ENCODE measurements around the gene ONECUT1.

ONECUT1 gene

DNA sequence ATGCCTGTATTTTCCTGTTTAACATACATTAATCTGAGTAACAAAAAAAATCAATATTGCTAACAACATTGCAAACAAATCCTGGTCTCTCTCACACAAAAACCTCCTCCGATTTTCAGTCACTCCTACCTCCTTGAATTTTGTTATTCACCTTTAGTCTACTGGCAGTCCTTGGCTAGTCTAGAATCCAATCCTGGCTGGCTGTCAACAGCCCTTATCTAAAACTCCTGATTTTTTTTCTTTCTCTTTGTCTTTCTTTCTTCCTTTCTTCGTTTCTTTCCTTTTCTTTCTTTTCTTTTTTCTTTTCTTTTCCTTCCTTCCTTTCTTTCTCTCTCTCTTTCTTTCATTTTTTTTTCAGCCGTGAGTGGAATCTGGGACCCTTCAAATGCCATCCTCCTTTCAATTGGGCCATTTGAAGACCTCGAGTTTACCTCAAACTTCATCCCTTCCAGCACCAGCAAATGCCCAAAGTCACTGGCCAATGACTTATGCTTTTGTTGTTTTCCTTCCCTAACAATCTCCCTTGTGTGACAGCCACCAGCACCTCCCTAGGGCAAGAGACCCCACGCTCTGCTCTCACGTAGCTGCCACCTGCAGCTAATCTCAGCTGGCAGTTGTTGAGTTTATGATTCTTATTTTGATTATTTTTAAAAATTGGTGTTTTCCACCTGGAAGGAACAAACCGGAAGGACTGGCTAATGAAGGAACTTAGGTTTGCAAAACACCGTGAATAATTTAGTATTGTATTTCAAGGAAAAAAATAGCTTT is 6.8 kb upstream of the ONECUT1 start:
- no peak for DNase-seq

DNA sequence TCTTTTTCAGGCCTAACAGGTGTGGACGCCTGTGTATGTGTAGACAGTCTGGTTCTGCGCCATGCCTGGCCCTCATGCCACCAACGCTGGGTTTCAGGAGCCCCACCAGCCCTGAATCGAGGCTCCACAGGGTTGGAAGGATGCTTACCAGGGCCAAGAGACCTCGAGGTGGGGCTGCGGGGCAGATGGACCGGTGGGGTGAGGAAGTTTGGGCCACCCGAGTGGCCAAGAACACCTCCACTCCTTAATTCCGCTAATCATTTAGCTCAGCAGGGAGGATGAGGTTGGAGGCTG is 6.0 kb upstream of the ONECUT1 start:
- DNase-seq, result no peak

DNA sequence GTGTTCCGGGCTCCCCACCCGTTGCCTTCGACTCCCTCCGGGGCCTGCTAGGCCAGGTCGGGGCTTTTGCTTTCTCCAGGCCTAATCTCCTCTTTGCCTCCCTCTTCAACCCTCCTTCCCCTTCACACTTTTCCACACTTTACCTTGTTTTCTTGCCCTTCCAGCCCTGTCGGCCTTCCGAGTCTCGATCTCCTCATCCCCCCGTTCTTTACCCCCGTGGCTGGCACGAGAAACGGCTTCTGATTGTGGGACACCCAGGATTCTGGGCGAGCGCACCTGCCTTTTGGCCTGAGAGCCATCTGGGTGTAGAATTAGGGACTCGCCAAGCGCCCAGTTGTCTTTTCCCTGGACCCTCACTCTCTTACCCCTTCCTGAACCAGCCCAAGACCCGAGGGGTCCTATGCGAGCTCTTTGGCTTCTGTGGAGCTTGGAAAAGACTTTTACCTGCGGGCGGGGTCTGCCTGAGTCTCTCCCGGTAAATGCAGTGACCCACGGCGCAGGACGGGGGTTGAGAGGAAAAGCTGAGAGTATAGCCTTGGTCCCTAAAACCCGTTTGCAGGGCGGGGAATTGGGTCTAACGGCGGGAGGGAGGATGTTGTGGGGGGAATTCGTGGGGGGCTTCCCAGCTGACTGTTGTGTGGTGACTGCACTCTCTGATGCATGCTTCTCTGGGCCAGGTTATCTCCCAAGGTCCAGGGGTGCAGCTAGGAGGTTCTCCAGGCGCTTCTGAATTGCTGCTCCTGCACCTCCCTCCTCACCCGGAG is 5.5 kb upstream of the ONECUT1 start:
- no peak for DNase-seq

DNA sequence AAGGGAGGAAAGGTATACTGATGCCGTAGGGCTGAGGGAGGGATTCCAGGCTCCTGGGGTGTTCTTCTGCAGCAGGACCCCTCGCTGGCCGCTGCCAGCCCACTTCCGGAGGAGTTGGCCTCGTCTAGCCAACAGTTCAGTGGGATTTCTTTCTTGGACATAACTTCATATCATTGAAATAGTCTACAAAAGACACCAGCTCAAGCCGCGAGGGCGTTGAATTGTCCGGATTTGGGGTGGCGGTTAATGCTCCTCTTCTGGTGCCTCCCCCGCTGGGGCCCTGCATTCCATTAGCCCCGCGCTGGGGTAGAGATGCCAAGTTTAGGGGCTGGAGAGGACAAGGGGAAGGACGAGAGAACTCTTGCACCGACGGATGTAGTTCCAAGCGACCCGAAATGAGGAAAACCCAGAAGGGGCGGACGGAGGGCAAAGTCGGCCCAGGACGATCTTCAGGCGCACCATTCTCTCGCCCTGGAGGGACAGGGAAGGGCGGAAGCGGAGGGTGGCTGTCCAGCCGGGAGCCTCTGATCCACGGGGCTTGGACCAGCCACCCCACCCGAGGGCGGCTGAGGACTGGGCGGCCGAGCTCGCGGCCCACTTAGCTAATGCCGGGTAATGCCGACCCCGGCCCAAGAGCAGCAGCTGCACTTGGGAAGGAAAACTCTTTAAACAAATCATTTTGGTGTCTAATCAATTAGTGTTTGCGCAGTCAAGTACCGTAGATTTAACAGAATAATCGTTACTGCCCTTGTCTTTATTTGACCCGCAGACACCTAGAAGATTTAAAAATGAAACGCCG is 4.7 kb upstream of the ONECUT1 start:
- DNase-seq, result no peak

DNA sequence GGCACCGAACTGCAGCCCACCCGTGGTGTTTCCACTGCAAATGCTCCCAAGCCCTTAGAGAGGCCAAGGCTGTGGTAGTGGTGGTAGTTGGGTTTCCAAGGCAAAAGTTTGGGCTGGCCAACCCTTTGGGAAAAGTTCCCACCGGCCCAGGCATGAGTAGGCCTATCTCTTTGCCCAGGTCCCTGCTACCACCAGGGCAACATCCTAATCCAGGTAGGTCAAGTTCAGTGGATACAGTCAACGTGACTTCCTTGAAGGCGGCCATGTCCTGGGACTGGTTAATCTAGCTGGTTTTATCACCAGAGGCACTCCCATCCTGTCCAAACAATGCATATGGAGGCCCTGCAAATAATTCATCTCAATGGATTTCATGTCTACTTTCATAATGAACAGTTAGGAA is 1.6 kb upstream of the ONECUT1 start:
- DNase-seq, result no peak

DNA sequence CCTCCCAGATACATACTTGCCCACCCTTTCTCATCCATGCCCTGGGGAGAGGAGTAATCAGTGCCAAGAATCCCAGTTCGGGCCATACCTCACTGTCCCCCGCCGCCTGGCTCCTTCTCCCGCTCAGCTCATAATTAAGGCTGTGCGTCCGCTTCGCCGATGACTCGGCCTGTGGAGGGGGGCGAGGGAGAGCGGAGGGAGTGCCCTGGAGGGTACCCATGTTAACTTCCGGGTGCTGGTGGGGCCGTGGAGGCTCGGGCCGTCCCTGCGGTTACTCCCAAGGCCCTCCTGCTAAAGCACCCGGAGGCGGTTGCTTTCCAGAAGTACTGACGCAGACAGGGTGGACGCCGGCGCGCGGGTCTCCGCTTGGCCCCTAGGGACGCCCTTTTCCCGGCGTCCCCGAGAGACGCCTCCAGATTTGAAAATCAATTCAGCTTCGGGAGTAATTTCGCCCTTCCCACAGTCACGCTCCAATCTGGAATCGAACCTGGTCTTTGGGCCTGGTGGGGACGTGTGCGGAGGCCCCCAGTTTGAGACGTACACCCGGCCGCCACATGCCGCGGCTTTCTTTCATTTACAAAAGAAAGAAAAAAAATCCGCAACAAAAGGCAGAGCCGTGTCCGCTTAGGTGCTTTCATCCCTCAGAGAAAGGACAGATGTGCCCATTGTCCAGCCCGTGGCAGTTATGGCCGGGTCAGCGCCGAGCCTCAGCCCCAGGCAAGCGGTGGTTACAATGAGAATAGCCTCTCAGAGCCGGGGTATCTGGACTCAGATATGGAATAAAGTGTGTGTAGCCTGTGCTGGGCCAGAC is 1.0 kb upstream of the ONECUT1 start:
- no peak for DNase-seq

DNA sequence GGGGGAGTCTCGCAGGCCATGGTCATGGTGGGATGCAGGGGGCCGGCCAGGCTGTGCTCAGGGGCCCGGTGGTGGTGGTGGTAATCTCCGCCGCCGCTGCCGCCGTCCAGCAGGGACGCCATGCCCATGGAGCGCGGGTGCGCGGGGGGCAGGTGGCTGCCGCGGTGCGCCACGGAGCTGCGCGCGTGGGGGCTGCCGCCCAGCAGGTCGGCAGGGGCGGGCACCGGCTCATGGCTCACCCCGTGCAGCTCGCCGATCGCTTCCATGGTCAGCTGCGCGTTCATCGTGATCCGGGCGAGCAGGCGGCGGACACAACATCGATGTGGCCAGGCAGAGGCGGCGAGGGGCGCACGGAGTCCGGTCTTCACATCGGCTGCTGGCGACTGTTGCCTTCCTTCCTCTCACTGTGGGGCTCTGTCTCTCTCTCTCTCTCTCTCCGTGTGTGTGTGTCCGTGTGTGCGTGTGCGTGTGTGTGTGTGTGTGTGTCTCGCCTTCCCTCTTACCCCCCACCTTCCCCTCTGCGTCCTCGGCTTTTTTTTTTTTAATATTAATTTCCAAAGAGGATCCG is 451 bp downstream of the ONECUT1 start:
- no peak for DNase-seq

DNA sequence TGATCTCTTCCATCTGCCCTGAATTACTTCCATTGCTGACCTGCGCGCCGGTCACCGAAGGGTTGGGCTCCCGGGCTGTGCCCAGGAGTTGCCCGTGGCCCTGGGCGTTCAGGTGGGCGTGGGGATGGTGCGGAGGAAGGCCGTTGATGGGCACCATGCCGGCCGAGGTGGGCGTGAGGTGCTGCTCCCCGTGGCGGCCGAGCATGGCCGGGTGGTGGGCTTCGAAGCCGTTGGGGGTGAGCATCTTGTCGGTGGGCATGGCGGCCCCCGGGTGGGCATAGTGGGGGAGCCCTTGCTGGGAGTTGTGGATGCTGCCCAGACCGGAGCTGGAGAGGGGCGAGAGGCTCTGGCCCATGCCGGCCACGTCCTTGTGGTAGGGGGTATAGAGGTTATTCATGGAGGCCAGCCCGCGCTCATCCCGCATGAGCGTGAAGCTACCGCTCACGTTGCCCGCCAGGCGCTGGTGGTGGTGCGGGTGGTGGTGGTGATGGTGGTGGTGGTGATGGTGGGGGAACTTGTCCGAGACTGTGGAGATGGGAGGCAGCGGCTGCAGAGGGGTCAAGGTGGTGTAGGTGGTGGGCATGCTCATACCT is 1.0 kb downstream of the ONECUT1 start:
- no peak for DNase-seq

DNA sequence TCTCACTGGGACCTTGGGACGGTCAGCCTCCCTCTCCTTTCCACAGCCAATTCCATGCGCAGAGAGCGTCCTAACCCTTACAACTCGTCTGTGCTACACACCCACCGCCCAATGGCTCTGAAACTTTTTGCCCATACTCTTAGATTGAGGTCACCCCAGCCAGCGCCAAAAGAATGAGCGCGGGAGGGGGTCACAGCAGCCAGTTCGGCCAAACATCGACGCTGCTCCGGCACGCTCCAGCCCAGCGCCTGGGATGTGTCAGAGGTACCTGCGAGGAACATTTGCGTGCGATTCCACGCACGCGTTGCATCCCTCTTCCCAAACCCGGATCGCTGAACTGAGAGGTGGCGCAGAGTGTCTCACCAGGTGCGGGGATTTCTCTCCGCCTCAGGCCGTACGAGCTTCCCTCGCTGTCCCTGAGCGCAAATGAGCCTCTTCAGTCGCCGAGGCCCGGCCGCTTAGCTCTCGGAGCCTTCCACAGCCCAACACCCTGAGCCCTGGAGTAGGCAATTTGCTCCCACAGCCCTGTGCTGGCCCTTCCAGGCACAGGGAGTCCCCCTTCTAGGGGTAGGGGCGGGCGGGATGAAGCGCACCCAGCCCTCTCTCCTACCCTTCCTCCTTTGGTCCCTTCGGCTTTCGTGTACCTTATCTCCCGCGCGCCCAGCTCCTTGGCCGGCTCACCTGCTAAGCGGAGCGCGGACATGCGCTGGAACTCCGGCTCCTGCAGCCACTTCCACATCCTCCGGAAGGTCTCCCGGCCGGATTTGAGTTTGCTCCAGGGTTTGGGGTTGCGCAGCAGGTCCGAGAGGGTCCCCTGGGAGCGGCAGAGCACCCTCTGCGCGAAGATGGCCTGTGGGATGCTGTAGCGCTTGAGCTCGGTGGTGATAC is 1.8 kb downstream of the ONECUT1 start:
- DNase-seq, result no peak

DNA sequence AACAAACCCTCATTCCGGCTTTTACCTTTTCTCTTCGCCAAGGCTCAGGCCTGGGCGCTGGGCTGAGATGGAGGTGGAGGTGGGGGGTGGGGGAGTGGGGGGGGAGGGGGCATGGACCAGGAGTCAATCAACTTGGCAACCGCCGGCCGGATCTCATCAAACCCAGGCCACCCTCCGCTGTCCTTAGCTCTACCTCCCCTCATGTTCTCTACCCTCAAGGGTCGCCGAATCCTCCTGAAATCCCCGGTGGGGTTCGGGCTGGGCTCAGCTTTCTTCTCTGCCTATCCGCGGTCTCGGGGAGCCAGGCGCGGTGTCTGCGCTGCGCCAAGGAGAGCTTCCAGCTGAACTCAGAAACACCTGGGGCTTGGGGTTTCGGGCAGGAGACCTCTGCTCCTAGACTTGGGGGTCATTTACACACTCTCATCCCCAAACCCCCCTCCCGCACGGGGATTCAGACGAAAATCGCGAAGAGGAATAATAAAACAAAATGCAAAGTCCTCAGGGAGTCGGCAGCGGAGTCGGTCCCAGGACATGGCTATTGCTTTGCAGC is 2.5 kb downstream of the ONECUT1 start:
- DNase-seq, result no peak

DNA sequence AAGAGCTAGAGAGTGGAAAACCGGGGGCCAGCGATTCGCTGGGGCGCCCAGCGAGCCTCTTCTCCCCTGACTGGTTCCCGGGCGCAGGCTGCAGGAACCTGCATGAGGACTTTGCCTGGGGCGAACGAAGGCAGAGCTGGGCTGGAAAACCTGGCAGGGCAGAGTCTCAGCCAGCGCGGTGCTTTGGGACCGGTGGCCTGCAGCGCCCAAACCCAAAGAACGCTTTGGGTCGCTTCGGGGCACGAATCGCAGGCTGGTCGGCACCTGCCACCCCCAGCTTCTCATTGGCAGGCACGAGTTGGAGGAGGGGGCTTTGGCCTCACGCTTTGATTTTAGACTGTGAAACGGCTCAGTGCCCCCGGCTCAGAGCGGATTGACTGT is 3.0 kb downstream of the ONECUT1 start:
- DNase-seq, result no peak

DNA sequence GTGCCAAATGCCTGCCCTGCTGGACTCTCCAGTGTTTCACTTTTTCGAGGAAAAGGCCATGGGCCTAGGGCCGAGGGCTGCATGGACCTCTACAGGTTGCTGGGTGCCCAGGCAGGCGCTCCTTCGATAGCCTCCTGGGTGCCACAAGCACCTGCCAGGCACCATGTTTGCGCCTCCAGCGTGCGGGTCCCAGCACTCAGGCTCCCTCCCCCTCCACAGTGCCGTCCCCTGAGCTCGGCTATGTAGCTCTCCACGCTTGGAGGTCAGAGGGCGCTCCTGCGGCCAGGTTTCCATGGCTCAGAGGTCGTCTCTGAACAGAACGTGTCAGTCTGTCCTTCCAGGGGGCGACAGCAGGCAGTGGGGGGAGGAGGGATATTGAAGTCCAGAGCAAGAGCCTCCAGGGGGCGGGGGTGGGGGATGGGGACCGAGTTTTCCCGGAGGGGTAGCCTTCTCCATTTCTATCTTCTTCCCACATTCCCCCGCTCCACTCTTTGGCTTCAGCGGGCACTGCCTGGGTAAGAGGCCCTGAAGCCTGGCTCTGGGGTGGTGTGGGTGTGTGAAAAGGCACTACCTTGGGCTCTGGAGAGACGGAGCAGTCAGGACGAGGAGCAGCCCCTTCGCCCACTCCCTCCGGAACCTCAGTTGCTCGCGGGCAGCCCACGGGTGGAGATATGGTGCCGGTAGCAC is 3.6 kb downstream of the ONECUT1 start:
- DNase-seq, result no peak

DNA sequence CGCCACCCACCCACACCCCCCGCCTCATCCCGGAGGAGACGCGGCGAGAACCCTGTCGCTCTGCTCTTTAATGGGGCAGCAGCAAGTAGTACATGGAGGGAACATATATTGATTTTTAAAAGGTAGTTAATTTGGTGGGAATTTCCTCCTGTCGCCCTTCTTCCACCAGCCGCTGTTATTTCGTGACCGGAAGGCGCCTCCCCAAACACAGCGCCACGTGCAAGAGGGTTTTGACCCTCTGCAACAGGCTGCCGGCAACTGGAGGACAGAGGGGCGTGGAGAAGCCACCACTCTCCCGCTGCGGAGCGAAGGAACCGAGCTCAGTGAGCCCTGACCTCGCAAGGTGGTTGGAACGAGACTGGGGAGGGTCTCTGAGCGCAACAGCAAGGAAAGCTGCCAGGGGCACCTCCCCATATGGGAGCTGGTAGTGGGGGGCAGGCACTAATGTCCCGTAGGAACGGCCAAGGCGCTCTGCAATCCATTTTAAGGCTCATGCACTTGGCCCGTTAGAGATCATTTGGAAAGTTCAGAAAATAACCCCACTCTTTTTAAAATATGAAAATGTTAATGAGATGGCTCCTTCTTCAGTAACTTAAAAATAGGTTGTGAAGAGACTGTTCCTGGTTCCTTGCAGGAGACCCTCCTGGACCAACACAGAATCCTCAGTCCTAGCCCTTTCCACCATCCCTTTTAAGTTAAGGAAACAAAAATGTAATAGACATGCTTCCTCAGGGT is 4.3 kb downstream of the ONECUT1 start:
- DNase-seq, result no peak

DNA sequence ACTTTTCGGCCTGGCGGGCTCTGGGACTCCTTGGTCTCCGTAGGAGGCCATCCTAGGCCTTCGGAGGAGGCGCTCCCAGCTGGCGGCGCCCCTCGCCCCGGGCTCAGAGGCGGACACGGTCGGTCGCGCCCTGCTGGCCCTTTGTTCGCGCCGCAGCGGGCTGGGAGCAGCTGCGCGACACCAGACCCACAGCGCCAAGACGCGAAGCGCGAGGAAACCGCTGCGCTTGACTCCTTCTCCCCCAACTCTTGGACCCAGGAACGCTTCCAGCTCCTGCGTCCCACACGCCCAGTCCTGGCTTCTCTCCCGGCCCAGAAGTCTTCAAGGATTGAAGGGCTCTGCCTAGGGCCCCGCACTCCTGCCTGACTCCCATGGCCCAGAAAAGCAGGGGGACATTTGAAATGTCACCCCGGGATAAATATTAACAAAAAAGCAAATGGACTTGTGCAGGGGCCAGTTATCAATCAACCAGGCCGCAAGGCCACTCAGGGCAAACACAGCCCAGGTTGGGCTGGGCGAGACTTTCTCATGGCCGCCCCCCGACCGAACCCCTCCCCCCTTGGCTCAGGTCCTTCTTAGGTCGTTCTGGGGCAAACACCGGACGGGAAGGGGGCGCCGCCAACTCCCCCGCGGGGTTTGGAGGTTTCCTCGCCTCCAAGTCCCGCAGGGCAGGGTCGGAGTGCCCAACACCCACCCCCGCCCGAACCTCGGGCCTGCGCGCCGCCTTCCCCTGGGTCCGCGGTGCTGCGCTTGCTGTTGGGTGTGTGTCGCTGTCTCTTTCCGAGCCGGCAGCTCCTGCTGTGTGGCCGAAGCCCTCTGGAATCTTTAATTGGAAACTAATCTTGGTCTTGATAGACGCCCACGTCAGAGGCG is 5.1 kb downstream of the ONECUT1 start:
- DNase-seq, result no peak

DNA sequence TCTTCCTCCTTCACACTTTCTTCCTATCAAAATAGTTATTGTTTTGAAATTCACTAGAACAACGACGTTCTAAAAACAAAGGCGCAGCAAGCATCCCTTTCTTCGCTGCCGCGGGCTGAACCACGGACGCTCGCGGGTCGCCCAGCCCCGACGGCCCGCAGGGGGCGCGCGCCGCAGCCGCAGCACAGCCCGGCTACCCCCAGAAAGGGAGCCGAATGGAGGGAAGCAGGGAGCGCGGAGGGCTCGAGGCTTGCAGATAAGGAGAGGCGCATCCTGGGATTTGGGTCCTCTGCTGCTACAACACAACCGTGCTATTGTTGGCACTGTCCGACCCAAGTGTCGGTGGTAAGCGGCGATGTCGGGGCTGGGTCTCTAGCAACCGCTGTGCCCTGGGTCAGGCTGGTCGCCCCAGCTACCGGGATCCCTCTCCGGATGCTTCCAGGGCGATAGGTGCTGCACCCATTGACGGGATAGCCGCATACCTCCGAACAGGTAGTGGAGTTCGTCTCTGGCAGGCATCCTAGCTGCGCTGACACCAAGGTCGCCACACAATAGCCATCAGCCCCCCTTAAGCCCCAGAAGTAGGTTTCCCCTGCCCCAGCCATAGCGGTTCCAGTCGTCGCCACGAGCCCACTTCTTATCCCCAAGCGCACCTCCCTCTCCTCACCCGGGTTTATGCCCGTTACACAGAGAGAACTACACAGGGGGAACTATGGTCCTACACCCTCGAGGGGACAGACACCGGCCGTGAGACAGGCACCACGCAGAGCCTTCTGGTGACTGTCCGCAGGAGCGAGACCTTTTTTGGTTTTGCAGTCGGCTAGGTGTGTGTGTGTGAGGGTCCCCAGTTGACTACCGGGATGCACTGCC is 6.0 kb downstream of the ONECUT1 start:
- no peak for DNase-seq

DNA sequence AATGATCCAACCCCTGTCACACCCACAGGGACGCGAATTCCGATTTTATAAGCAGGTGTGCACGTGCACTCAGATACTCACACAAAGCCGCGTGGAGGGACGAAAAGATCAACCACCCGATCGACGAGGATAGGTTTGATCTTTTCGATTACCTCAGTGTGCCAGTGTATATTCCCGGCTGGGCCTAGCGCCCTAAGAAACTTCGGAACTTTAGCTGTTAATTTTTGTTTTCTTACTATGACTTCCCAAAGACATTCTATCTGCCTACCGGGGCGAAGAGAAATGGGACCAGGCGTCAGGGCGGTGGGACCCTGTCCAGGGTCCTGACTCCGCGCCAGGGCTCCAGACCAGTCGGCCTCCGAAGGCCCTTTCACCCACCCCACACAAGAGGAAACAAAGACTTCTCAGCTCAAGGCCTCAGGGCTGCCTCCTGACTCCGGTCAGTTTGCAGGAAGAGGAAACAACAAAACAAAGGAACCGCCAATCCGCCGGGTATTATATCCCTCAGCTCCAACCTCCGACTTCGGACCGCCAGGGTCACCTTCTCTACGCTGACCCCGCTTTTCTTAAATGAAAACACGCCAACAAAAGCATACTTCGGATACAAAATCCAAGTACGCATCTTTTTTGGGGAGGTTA is 6.8 kb downstream of the ONECUT1 start:
- DNase-seq, result no peak

DNA sequence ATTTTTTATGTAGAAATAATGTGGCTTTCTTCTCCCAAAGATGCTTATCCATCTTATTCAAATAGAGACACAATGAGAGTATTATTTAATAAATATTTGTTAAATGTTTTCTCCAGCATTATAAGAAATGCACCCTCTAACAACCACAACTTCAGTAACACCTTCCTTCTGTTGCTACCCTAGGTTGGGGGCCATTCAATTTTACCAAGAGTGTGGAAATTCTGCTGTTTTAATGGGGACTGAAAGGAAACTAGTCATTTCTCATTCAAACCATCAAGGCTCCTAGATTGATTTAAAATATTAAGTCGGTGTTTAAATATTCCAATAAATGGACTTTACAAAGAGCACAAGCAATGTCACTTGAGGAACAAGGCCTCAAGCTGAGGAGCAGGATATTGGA is 7.6 kb downstream of the ONECUT1 start:
- DNase-seq, result no peak

Measured in stimulated activated CD4-positive, alpha-beta T cell treated with anti-CD3 and anti-CD28 coated beads, Interleukin-12 subunit alpha, Interleukin-12 subunit beta, amount 100 ng/mL, for 4 hours (primary cell).